GM12878 (cell line): ENCODE results near the gene ARMC3.

Experiments
- CREM ChIP-seq: IDR thresholded peaks from 2 replicates; pipeline ENCODE4 v1.6.1; 2014; ENCODE audit warnings: antibody characterized with exemption, low read depth
- CTCF ChIP-seq, 3 experiments: IDR thresholded peaks in 2 of 3; conservative IDR thresholded peaks in 1 of 3; 2 replicates each; pipeline ENCODE4 v1.5.1; 2011; ENCODE audit warnings: low read depth in 3 of 3, low read length in 3 of 3, mild to moderate bottlenecking in 3 of 3, control low read depth in 2 of 3, moderate library complexity in 2 of 3, inconsistent platforms in 1 of 3, mixed read lengths in 1 of 3; ENCODE audit not compliant: control insufficient read depth in 2 of 3, insufficient read depth in 1 of 3; ENCODE audit errors: extremely low read depth in 1 of 3
- ELK1 ChIP-seq: IDR thresholded peaks from 2 replicates; pipeline ENCODE4 v1.6.1; 2012; ENCODE audit warnings: low read depth, low read length, improper control_type of control experiment
- EZH2 ChIP-seq: IDR thresholded peaks from 2 replicates; pipeline ENCODE4 v1.6.1; 2012; ENCODE audit warnings: low read depth, mild to moderate bottlenecking, control low read depth, inconsistent platforms, low read length, borderline replicate concordance; ENCODE audit not compliant: control insufficient read depth
- MAX ChIP-seq: IDR thresholded peaks from 2 replicates; pipeline ENCODE4 v1.6.1; 2012; ENCODE audit warnings: low read depth, low read length, improper control_type of control experiment
- MTA2 ChIP-seq: fragments of 450-650 bp; IDR thresholded peaks from 2 replicates; pipeline ENCODE4 v1.6.1; 2016; ENCODE audit warnings: low read depth, mild to moderate bottlenecking, moderate library complexity
- MXI1 ChIP-seq: fragments of 150-350 bp; IDR thresholded peaks from 2 replicates; pipeline ENCODE4 v1.6.1; 2011; ENCODE audit warnings: low read depth, mild to moderate bottlenecking, inconsistent platforms, low read length, improper control_type of control experiment
- POLR2A ChIP-seq: IDR thresholded peaks from 2 replicates; pipeline ENCODE4 v1.6.1; 2011; ENCODE audit warnings: low read depth, mild to moderate bottlenecking, low read length
- REST ChIP-seq: IDR thresholded peaks from 2 replicates; pipeline ENCODE4 v1.6.1; 2012; ENCODE audit warnings: mild to moderate bottlenecking, low read depth, low read length
- SIN3A ChIP-seq: IDR thresholded peaks from 2 replicates; pipeline ENCODE4 v1.6.1; 2012; ENCODE audit warnings: low read depth, low read length, improper control_type of control experiment
- SMC3 ChIP-seq: IDR thresholded peaks from 2 replicates; pipeline ENCODE4 v1.6.1; 2011; ENCODE audit warnings: low read length, improper control_type of control experiment, borderline replicate concordance
- SRF ChIP-seq, 2 experiments: IDR thresholded peaks; 2 replicates each; pipeline ENCODE4 v1.6.1; 2011; ENCODE audit warnings: low read depth in 2 of 2, low read length in 2 of 2, mild to moderate bottlenecking in 1 of 2, moderate library complexity in 1 of 2
- TAF1 ChIP-seq: IDR thresholded peaks from 2 replicates; pipeline ENCODE4 v1.6.1; 2011; ENCODE audit warnings: mild to moderate bottlenecking, low read depth, low read length, borderline replicate concordance

GRCh38 chr10:23037152-23037551, 109.3 kb downstream of the ARMC3 start:
- TF ChIP-seq MAX (no peak), POLR2A (no peak), CTCF (IDR thresholded peaks at IDR 0.05 in 2 of 3, conservative IDR thresholded peaks at IDR 0.05 in 1 of 3; ENCODE audit: control insufficient read depth in 2 of 3, extremely low read depth in 1 of 3, insufficient read depth in 1 of 3, low read depth in 3 of 3, low read length in 3 of 3) (no peak), SIN3A (no peak), MXI1 (no peak), REST (no peak), CREM (no peak), SMC3 (no peak), EZH2 (no peak), MTA2 (no peak), TAF1 (no peak), ELK1 (no peak), SRF (IDR thresholded peaks at IDR 0.05; ENCODE audit: low read depth in 2 of 2, low read length in 2 of 2) (no peak)
